NCI-H526 (cell line): Measurements from ENCODE around the gene MAN2A2.
"Not testable (repeated sequence)": the region's sequence is repeated elsewhere in the genome, so short reads cannot be mapped to it uniquely, and the experiment has no call there.

ENCODE experiments used
- DNase-seq, 2 experiments: peaks; one replicate each; lab custom pipeline; 2025; lab: John Stamatoyannopoulos, UW

The MAN2A2 gene

GRCh38 chr15:90918034-90918788 is 15.1 kb downstream of the MAN2A2 start:
- no peak for DNase-seq

- DNase-seq, result no peak
These were observed 15.7 kb downstream of the MAN2A2 start for GRCh38 chr15:90918835-90919234.

- DNase-seq, result no peak
These were observed 18.8 kb downstream of the MAN2A2 start for GRCh38 chr15:90921887-90922286.

GRCh38 chr15:90922712-90923322 is 19.7 kb downstream of the MAN2A2 start:
- peak; percentile 69 to 74 for DNase-seq

GRCh38 chr15:90924375-90924774 is 21.3 kb downstream of the MAN2A2 start:
- DNase-seq, result no peak

- DNase-seq, result not testable (repeated sequence)
These were observed 23.7 kb downstream of the MAN2A2 start for GRCh38 chr15:90926766-90927165.

- DNase-seq, result not testable (repeated sequence)
These were observed 25.0 kb downstream of the MAN2A2 start for GRCh38 chr15:90928106-90928505.

GRCh38 chr15:90929246-90930019 is 26.3 kb downstream of the MAN2A2 start:
- no peak for DNase-seq

GRCh38 chr15:90930861-90931574 is 27.9 kb downstream of the MAN2A2 start:
- DNase-seq, result no peak

GRCh38 chr15:90931575-90931827 is 28.4 kb downstream of the MAN2A2 start:
- DNase-seq, result no peak

- DNase-seq, result peak; percentile 87 to 94
These were observed 28.9 kb downstream of the MAN2A2 start, which contains the start of gene HDDC3 for GRCh38 chr15:90931828-90932659. Gene HDDC3 (minus strand): TSS chr15:90932549. CDS start chr15:90932540, 9 bp downstream.

- no peak for DNase-seq
These were observed 29.5 kb downstream of the MAN2A2 start for GRCh38 chr15:90932660-90932991.

- no peak for DNase-seq
These were observed 30.2 kb downstream of the MAN2A2 start for GRCh38 chr15:90933301-90933700.

- peak; percentile 83 to 96 for DNase-seq
These were observed 31.3 kb downstream of the MAN2A2 start for GRCh38 chr15:90934256-90934948.

- DNase-seq, result peak; percentile 81 to 98
These were observed 32.0 kb downstream of the MAN2A2 start, which contains the start of gene UNC45A for GRCh38 chr15:90934949-90935751. Gene UNC45A (plus strand): TSS chr15:90935285. CDS start chr15:90935325, 40 bp downstream.

GRCh38 chr15:90936823-90937222 is 33.7 kb downstream of the MAN2A2 start:
- no peak for DNase-seq

GRCh38 chr15:90938261-90938660 is 35.2 kb downstream of the MAN2A2 start:
- DNase-seq, result no peak

GRCh38 chr15:90939756-90940155 is 36.7 kb downstream of the MAN2A2 start:
- DNase-seq, result no peak

GRCh38 chr15:90941038-90941437 is 37.9 kb downstream of the MAN2A2 start:
- no peak for DNase-seq
